Right lobe of liver (tissue), 6 donors: Measurements from ENCODE around the gene SULF2. TPM values are rescaled to one million over a fixed set of nuclear protein-coding genes. Genes with fewer than 3 reads are reported as not detected.

Experiments used
- ATAC-seq, 4 donors: fragments of 200-7000 bp; cut with Tn5 transposase; one replicate each; pipeline ENCODE4 v1.9.1; 2020; ENCODE audit warnings: mild to moderate bottlenecking in 4 of 4, moderate library complexity in 4 of 4
- DNase-seq, 3 donors: peaks; one replicate each; pipeline ENCODE4 v3.0.0-alpha.2; 2020
- H3K27ac ChIP-seq, 3 donors: fragments of 200-600 bp; one replicate each; pipeline ENCODE4 v1.8.0; 2022
- H3K27me3 ChIP-seq, 2 donors: fragments of 200-600 bp; one replicate each; pipeline ENCODE4 v1.8.0; 2022
- H3K36me3 ChIP-seq, 4 donors: fragments of 200-600 bp; sonication (generic) in 1 of 4; one replicate each; pipeline versions ENCODE4 v1.5.1 to v1.8.0; 2017 to 2022; ENCODE audit warnings: control low read depth in 1 of 4
- H3K4me1 ChIP-seq, 4 donors: fragments of 200-600 bp; sonication (generic) in 1 of 4; one replicate each; pipeline versions ENCODE4 v1.5.1 to v1.8.0; 2017 to 2022; ENCODE audit warnings: control low read depth in 1 of 4
- H3K4me3 ChIP-seq, 3 donors: fragments of 200-600 bp; one replicate each; pipeline ENCODE4 v1.8.0; 2022
- H3K9me3 ChIP-seq, 4 donors: fragments of 200-600 bp; sonication (generic) in 1 of 4; one replicate each; pipeline versions ENCODE4 v1.5.1 to v1.8.0; 2017 to 2022; ENCODE audit warnings: control low read depth in 1 of 4
- POLR2A ChIP-seq: fragments of 450-650 bp; IDR thresholded peaks from one replicate; pipeline ENCODE4 v1.6.1; 2017; ENCODE audit warnings: antibody characterized with exemption, mild to moderate bottlenecking
- WGBS: methylation state at CpG from one replicate; pipeline ENCODE4 v1.1.6; 2018; ENCODE audit warnings: low coverage, low lambda C conversion rate; ENCODE audit not compliant: insufficient coverage; ENCODE audit errors: missing lambda C conversion rate; 5-methylcytosine and 5-hydroxymethylcytosine counted together
- intact Hi-C, 2 donors: fragments of 100-400 bp; cut with DNase I; formaldehyde crosslinking; loops; one replicate each; pipeline versions ENCODE4 v1.11.2 to v1.14.1; 2022
- total RNA-seq, 6 experiments: library from RNA; depleted of rRNA in 2 of 6; stranded (reverse); fragments of >200 nt in 2 of 6; fragmentation: NEBNext Ultra II Directional in 3 of 6; extraction: Animal tissue kit (Norgen Biotek cat#: 25700) in 3 of 6; gene quantifications; one replicate each; pipeline versions ENCODE4 v1.1.0 to v1.2.4, GENCODE V29; 2016 to 2023
- TF ChIP-seq, protein P1 (sequence below), 4 donors: fragments of 200-600 bp in 3 of 4; fragments of 450-650 bp in 1 of 4; IDR thresholded peaks; one replicate each; pipeline versions ENCODE4 v1.5.1 to v1.8.0; 2016 to 2022; ENCODE audit warnings: antibody characterized with exemption in 4 of 4, mild to moderate bottlenecking in 2 of 4
- donor health status: DM: no; HTN: yes; CAD: no.
- donor health status: DM: no; HTN: no; CAD: no.
- donor health status: DM: no; HTN: no; CAD: no.
- donor health status: DM: no; HTN: yes; CAD: no.
- donor health status: DM: no; HTN: yes; CAD: no.

The SULF2 gene
- total RNA-seq, 6 experiments from 2014 or later: 6.1 to 92.0 (median 48.3) TPM

DNA sequence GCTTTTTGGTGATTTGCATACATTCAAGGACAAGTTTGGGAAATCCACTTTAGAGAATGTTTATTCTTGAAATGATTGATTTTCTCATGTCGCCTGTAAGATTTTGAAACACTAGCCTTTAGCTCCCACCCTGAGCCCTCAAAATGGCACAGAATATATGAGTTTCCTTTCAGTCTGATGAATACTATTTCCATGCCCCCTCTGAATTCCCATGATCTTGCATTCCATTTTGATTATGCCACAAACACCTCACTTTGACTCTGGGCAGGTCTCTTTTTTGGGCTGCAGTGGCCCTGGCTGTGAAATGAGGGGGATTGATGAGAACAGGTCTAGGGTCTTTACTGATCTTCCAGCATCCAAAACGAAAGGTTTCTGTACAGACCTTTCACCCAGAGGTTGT lies 50.4 kb downstream of the SULF2 start:
- Histone ChIP-seq H3K27ac (no peak overlapping the region), H3K4me3 (no peak overlapping the region), H3K4me1 (no peaks in the 10 kb centered on the region), H3K9me3 (no peaks in the 10 kb centered on the region), H3K27me3 (no peaks in the 10 kb centered on the region), H3K36me3 (peaks cover 0 to 5% (median 0%) of the 10 kb centered on the region in 4 donors)
- TF ChIP-seq, protein P1, sequence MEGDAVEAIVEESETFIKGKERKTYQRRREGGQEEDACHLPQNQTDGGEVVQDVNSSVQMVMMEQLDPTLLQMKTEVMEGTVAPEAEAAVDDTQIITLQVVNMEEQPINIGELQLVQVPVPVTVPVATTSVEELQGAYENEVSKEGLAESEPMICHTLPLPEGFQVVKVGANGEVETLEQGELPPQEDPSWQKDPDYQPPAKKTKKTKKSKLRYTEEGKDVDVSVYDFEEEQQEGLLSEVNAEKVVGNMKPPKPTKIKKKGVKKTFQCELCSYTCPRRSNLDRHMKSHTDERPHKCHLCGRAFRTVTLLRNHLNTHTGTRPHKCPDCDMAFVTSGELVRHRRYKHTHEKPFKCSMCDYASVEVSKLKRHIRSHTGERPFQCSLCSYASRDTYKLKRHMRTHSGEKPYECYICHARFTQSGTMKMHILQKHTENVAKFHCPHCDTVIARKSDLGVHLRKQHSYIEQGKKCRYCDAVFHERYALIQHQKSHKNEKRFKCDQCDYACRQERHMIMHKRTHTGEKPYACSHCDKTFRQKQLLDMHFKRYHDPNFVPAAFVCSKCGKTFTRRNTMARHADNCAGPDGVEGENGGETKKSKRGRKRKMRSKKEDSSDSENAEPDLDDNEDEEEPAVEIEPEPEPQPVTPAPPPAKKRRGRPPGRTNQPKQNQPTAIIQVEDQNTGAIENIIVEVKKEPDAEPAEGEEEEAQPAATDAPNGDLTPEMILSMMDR (IDR thresholded peaks at IDR 0.05): no peak
- TF ChIP-seq POLR2A: no peak
- 83% methylated on average over 2 of the region's 2 CpGs for WGBS
- DNase-seq (no peak), ATAC-seq (no peak)
- intact Hi-C loops: no loop called here

DNA sequence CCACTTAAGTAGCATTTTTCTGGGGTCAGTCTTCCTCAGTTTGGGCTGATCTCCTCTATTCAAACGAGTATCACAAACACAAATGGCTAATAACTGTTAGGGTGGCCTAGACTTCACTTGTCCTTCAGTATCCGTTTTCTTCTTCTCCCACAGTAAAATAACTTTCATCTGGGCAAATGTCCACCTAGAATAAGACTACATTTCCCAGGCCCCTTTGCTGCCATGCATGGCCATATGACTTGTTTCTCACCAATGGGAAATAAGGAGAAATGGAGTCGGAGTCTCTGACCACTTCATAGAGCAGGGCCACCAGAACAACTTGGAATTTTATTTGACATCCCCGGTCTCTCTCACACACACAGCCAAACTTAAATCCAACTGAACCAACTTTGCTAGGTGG lies 51.4 kb downstream of the SULF2 start:
- Histone ChIP-seq H3K4me3 (no peak overlapping the region), H3K36me3 (peaks cover 0 to 5% (median 0%) of the 10 kb centered on the region in 4 donors), H3K27ac (no peak overlapping the region), H3K9me3 (no peaks in the 10 kb centered on the region), H3K4me1 (no peaks in the 10 kb centered on the region), H3K27me3 (no peaks in the 10 kb centered on the region)
- ATAC-seq (no peak), DNase-seq (no peak)
- intact Hi-C loops: no loop called here
- 92% methylated on average over 4 of the region's 4 CpGs for WGBS
- TF ChIP-seq POLR2A: no peak
- TF ChIP-seq, protein P1 (IDR thresholded peaks at IDR 0.05): no peak

DNA sequence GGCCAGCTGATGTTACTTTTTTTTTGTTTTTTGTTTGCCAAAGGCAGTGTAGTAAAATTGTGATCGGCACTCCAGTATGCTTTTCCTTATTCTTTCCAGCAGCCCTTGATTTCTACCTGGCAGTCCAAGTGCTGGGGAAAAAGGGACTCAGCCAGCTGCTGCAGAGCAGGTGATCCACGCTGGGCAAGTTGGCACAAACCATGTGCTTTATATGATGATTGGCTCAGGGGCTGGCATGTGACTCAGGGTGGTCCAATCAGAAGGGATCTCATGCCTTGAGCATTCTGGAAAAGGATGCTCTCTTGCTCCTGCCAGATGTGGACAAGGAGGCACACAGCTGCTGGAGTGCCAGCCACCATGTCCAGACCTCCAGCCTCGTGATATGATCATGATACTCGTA lies 54.5 kb downstream of the SULF2 start:
- Histone ChIP-seq H3K27ac (no peak overlapping the region), H3K27me3 (no peaks in the 10 kb centered on the region), H3K9me3 (no peaks in the 10 kb centered on the region), H3K4me1 (no peaks in the 10 kb centered on the region), H3K36me3 (no peaks in the 10 kb centered on the region), H3K4me3 (no peak overlapping the region)
- no peak for ATAC-seq
- 83% methylated on average over 3 of the region's 4 CpGs for WGBS
- DNase-seq: no peak
- TF ChIP-seq POLR2A: no peak
- TF ChIP-seq, protein P1 (IDR thresholded peaks at IDR 0.05): no peak
- intact Hi-C loops: no loop called here

DNA sequence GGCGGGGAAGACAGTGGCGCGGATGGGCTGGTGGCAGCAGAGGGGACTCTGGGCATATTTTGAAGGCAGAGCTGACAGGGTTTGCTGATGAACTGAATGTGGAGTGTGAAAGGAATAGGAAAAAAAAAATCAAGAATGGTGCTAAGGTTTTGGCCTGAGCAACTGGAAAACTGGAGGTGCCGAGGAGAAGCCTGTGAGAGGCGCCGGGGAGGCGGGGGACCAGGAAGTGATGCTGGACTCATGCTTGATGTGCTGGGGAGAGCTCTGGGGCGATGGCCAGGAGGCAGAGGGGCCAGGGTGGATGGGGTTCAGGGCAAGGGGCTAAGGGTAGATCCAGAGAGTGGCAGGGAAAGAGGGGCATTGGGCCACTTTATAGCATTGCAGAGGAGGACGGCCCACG lies 55.8 kb downstream of the SULF2 start:
- Histone ChIP-seq H3K4me3 (no peak overlapping the region), H3K27ac (no peak overlapping the region), H3K9me3 (no peaks in the 10 kb centered on the region), H3K4me1 (no peaks in the 10 kb centered on the region), H3K27me3 (no peaks in the 10 kb centered on the region), H3K36me3 (no peaks in the 10 kb centered on the region)
- intact Hi-C loops: no loop called here
- no peak for ATAC-seq
- TF ChIP-seq, protein P1 (IDR thresholded peaks at IDR 0.05): no peak
- no peak for TF ChIP-seq POLR2A
- 92% methylated on average over 10 of the region's 10 CpGs for WGBS
- DNase-seq: no peak

DNA sequence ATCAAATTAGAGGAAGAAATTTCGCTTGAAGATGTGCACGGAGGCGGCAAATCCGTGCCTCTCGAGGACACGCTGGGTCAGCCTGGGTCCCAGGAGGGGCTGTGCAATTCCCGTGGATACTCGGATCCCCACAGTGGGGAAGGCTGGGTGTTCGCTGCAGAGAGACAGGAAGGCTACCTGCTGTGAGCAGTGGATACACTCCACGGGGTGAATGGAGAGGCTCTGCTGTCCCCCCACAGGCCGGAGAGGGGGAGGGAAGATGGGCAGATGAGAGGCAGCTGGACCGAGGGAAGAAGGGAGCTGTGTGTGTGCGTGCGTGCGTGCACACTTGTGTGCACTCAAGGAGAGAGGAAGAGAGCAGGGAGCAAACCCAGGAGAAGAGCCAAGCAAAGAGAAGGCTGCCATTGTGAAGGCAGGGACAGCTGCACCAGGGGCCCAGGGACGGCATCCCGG lies 57.3 kb downstream of the SULF2 start:
- WGBS: 60% methylated on average over 13 of the region's 17 CpGs
- ATAC-seq (peak in 2 of 4 donors; percentile 2 to 14), DNase-seq (peak in 1 of 3 donors; percentile 45)
- Histone ChIP-seq H3K9me3 (no peaks in the 10 kb centered on the region), H3K27me3 (no peaks in the 10 kb centered on the region), H3K27ac (peak overlapping the region in 1 of 3 donors; percentile 49), H3K4me3 (no peak overlapping the region), H3K36me3 (no peaks in the 10 kb centered on the region), H3K4me1 (no peaks in the 10 kb centered on the region)
- intact Hi-C loops: no loop called here
- TF ChIP-seq, protein P1 (IDR thresholded peaks at IDR 0.05): no peak
- no peak for TF ChIP-seq POLR2A
